Measurements from ENCODE around the gene SOX9. TPM values are rescaled to one million over a fixed set of nuclear protein-coding genes. Genes with fewer than 3 reads are reported as not detected.

SOX9 gene
- total RNA-seq, 1 donor, result 1.7 TPM

- no peak overlapping the region for H3K4me3 ChIP-seq (ENCODE audit: low read depth, low read length)
- no peak for DNase-seq (ENCODE audit: low read depth)
- TF ChIP-seq CTCF (IDR thresholded peaks at IDR 0.05; ENCODE audit: insufficient read depth, low read depth, low read length), result no peak
These were observed 20.9 kb upstream of the SOX9 start for GRCh38 chr17:72099919-72100318.

GRCh38 chr17:72100470-72100869 is 20.4 kb upstream of the SOX9 start:
- no peak for TF ChIP-seq CTCF (IDR thresholded peaks at IDR 0.05; ENCODE audit: insufficient read depth, low read depth, low read length)
- no peak overlapping the region for H3K4me3 ChIP-seq (ENCODE audit: low read depth, low read length)
- DNase-seq (ENCODE audit: low read depth), result no peak

- no peak for DNase-seq (ENCODE audit: low read depth)
- no peak for TF ChIP-seq CTCF (IDR thresholded peaks at IDR 0.05; ENCODE audit: insufficient read depth, low read depth, low read length)
These were observed 19.3 kb upstream of the SOX9 start for GRCh38 chr17:72101526-72101925.

GRCh38 chr17:72102366-72102765 is 18.5 kb upstream of the SOX9 start:
- DNase-seq (ENCODE audit: low read depth), result no peak
- no peak overlapping the region for H3K4me3 ChIP-seq (ENCODE audit: low read depth, low read length)
- TF ChIP-seq CTCF (IDR thresholded peaks at IDR 0.05; ENCODE audit: insufficient read depth, low read depth, low read length), result no peak

More at GRCh38 chr17:72101526-72101925, 19.3 kb upstream of the SOX9 start:
- no peak overlapping the region for H3K4me3 ChIP-seq (ENCODE audit: low read depth, low read length)

- no peak for DNase-seq (ENCODE audit: low read depth)
- TF ChIP-seq CTCF (IDR thresholded peaks at IDR 0.05; ENCODE audit: insufficient read depth, low read depth, low read length), result no peak
- no peak overlapping the region for H3K4me3 ChIP-seq (ENCODE audit: low read depth, low read length)
These were observed 16.5 kb upstream of the SOX9 start for GRCh38 chr17:72104164-72104862.

GRCh38 chr17:72104863-72105234 is 16.0 kb upstream of the SOX9 start:
- DNase-seq (ENCODE audit: low read depth), result no peak
- no peak for TF ChIP-seq CTCF (IDR thresholded peaks at IDR 0.05; ENCODE audit: insufficient read depth, low read depth, low read length)

GRCh38 chr17:72107100-72107499 is 13.7 kb upstream of the SOX9 start:
- no peak for TF ChIP-seq CTCF (IDR thresholded peaks at IDR 0.05; ENCODE audit: insufficient read depth, low read depth, low read length)
- no peak for DNase-seq (ENCODE audit: low read depth)
- H3K4me3 ChIP-seq (ENCODE audit: low read depth, low read length), result no peak overlapping the region

More at GRCh38 chr17:72104863-72105234, 16.0 kb upstream of the SOX9 start:
- H3K4me3 ChIP-seq (ENCODE audit: low read depth, low read length), result no peak overlapping the region

Measured in fibroblast of villous mesenchyme (primary cell).